ENCODE measurements around the gene MIEF2. TPM values are rescaled to one million over a fixed set of nuclear protein-coding genes. Genes with fewer than 3 reads are reported as not detected.

The MIEF2 gene
- total RNA-seq, 4 donors from 2014 or later = 5.2 to 11.4 (median 7.9) TPM

DNA sequence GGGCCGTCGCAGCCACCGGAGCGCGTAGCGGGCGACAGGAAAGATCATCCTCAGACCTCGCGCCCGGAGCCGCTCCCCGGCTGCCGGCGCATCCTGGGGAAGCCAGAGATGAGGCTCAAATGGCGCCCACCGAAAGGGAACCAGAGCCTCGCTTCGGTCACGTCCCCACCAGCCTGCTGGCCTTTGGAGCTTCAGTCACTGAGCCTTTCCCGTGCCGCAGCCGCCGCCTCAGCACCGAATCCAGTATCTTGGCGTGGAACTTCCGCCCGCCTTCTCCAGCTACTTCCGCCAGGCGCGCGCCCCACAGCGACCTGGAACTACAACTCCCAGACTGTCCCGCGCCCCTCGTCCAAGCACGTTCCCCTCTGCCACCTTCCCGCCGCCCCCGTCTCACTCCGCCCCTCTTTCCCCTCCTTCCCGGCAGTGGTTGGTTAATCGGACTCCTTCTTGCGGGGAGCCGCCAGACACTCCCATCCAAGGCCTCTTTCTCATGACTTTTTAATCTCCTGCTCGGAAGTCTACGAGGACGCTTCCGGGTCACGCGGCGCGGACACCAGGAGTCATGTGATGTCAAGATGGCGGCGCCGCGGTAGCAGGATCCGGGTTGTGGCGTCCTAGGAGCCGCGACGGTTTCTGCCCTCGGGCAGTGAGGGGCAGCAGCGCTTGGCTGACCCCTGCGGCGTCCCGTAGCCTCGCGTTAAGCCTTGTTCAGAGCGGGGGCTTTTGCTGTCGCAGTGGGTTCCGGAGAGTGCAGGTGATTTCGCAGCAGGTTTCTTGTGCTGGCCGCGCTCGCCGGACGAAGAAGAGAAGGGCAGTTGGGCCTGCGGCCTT, 54.5 kb downstream of the MIEF2 start, which contains the start of the genes SMCR8 and TOP3A:
SMCR8 (plus strand) TSS at position 563 of the 831 bp plus-strand sequence. CDS start 497 bp downstream, outside the sequence.
TOP3A (minus strand) TSS at position 264 of the 831 bp plus-strand sequence; CDS start at position 48, 216 bp downstream.
- TF ChIP-seq, protein P1, sequence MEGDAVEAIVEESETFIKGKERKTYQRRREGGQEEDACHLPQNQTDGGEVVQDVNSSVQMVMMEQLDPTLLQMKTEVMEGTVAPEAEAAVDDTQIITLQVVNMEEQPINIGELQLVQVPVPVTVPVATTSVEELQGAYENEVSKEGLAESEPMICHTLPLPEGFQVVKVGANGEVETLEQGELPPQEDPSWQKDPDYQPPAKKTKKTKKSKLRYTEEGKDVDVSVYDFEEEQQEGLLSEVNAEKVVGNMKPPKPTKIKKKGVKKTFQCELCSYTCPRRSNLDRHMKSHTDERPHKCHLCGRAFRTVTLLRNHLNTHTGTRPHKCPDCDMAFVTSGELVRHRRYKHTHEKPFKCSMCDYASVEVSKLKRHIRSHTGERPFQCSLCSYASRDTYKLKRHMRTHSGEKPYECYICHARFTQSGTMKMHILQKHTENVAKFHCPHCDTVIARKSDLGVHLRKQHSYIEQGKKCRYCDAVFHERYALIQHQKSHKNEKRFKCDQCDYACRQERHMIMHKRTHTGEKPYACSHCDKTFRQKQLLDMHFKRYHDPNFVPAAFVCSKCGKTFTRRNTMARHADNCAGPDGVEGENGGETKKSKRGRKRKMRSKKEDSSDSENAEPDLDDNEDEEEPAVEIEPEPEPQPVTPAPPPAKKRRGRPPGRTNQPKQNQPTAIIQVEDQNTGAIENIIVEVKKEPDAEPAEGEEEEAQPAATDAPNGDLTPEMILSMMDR (IDR thresholded peaks at IDR 0.05; ENCODE audit: low read depth) = no peak

DNA sequence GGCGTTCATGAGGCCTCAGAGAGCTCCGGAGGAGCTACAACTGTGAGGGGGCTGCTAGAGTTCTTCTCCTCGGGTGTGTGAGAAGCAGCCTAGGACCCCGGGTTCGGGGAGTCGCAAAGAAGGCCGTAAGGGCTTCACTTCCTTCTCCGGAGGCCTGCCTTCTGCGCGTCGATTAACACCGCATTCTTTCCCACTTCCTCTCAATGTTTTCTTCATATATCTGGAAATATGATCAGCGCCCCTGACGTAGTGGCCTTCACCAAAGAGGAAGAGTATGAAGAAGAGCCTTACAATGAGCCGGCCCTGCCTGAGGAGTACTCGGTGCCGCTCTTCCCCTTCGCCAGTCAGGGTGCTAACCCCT, 55.1 kb downstream of the MIEF2 start:
- TF ChIP-seq, protein P1 (IDR thresholded peaks at IDR 0.05; ENCODE audit: low read depth) = no peak

DNA sequence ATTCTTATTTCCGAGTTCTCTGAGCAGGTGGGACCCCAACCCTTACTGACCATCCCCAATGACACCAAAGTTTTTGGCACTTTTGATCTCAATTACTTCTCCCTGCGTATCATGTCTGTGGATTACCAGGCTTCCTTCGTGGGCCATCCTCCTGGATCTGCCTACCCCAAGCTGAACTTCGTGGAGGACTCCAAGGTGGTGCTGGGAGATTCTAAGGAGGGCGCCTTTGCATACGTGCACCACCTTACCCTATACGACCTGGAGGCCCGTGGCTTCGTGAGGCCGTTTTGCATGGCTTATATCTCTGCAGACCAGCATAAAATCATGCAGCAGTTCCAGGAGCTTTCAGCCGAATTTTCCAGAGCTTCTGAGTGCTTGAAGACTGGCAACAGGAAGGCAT, 55.5 kb downstream of the MIEF2 start:
- TF ChIP-seq, protein P1 (IDR thresholded peaks at IDR 0.05; ENCODE audit: low read depth) = no peak

Other genes starting within 250 kb of the MIEF2 start
- 10 to 100 TPM; 10.1 to 18.3 (median 11.5) TPM for gene ATPAF2, start 221.5 kb upstream of the MIEF2 start, total RNA-seq
- gene GID4, start 221.3 kb upstream of the MIEF2 start, total RNA-seq = 10 to 100 TPM; 17.0 to 29.8 (median 19.2) TPM
- 10 to 100 TPM; 27.4 to 46.3 (median 35.7) TPM for gene DRG2, start 172.7 kb upstream of the MIEF2 start, total RNA-seq
- 1 to 10 TPM in 2 of 4 donors, under 1 TPM in 2; 0.44 to 3.2 (median 1.2) TPM for gene MYO15A, start 151.9 kb upstream of the MIEF2 start, total RNA-seq
- 10 to 100 TPM; 57.5 to 69.6 (median 67.5) TPM for gene ALKBH5, start 76.8 kb upstream of the MIEF2 start, total RNA-seq
- gene LLGL1, start 35.0 kb upstream of the MIEF2 start, total RNA-seq = 10 to 100 TPM in 3 of 4 donors, 1 to 10 TPM in 1; 4.2 to 17.7 (median 13.6) TPM
- gene FLII, start 1.9 kb upstream of the MIEF2 start, total RNA-seq = 100 to 1,000 TPM; 244 to 388 (median 274) TPM
- gene TOP3A, start 54.3 kb downstream of the MIEF2 start, total RNA-seq = 10 to 100 TPM; 20.9 to 32.2 (median 27.6) TPM
- 10 to 100 TPM; 12.7 to 18.2 (median 16.3) TPM for gene SMCR8, start 54.6 kb downstream of the MIEF2 start, total RNA-seq
- 100 to 1,000 TPM in 2 of 4 donors, 10 to 100 TPM in 2; 88.1 to 257 (median 104) TPM for gene SHMT1, start 102.9 kb downstream of the MIEF2 start, total RNA-seq
- gene EVPLL, start 117.1 kb downstream of the MIEF2 start, total RNA-seq = under 1 TPM in 1 of 4 donors, not detected in 3; 0.85 TPM
- not detected for gene LGALS9C, start 216.1 kb downstream of the MIEF2 start, total RNA-seq

Data from subcutaneous adipose tissue (tissue), 4 donors.